IPS DF 4.7 (cell line): ENCODE measurements around the gene JAG2.
"Not testable (repeated sequence)": the region's sequence is repeated elsewhere in the genome, so short reads cannot be mapped to it uniquely, and the experiment has no call there.

ENCODE experiments used
- DNase-seq: peaks from one replicate; pipeline ENCODE4 v3.0.0-alpha.2; 2013; ENCODE audit warnings: low spot score; ENCODE audit errors: extremely low read depth

JAG2 gene

DNA sequence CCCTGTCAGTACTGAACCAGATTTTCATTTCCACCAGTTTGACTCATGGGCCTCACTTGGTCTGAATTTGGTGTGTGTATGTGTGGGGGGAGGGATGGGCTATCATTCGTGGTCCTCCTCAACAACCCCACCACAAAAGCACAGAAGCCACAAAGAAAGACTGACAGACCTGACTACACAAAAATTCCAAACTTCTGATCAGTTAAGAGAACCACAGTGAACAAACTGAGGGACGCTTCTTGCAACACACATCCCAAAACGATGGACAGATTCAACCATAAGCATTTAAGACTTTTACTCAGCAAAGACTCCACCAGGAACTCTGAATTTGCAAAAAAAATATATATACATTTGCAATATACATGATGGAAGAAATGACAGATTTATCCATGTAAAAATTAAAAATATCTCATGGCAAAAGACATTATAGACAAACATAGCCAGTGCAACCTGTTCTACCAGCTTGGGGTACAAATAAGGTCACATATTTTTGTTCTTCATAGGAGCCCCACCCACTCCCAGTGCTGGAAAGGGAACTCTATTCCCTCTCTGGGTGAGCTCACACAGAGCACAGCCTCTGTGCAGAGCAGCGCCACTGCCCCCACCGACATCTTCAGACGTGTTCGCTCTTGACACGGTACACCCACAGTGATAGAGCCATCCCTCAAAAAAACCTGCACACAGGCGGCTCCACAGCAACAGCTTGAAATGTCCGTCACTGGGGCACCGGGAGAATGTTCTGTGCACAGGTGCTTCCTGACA, 49.7 kb downstream of the JAG2 start:
- DNase-seq, result no peak

DNA sequence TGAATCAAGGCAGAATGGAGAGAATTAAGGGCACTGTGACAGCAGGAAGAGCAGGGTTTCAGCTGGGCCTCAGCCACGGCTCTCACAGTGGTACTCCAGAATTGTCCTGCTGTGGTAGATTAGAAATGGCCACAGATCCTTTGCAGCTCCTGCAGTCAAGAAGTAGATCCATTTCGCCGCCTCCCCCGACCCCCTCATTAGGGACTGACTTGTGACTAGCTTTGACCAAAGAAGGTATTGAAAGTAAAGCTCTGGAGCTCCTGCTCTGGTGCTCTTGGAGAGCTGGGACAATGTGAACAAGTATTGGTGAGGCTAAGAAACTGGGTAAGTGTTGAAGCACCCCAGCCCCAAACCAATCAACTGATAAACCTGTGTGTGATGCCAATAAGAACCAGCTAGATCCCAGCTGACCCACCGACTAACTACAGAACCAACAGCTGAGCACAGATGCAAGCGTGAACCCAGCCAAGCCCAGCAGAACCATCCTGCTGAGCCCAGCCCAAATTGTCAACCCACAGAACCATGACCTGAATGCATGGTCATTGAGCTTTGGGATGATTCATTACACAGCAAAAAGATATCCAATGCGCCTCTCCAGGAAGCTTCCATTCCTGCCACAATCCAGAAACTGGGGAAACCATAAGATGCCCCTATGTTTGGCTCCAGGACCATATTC, 50.7 kb downstream of the JAG2 start:
- no peak for DNase-seq

DNA sequence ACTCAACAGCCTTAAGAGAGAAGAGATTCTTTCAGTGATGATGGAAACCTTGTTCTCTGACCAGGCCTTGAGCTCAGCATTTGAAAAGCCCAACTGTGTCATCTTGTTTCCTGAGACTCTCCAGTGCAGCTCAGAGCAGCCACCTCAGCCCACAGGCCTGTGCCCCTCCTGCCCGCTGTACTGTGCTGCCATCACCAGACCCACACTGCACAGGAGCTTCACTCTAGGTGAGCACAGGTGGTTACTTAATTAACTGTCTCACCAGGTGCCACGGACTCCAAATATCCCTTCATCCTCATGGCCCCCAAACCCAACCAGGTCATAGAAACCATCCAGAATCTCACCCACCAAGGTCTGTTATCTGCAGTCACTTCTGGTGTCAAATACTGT, 51.3 kb downstream of the JAG2 start:
- DNase-seq, result no peak

GRCh38 chr14:105116451-105117256, 51.9 kb downstream of the JAG2 start:
- no peak for DNase-seq

DNA sequence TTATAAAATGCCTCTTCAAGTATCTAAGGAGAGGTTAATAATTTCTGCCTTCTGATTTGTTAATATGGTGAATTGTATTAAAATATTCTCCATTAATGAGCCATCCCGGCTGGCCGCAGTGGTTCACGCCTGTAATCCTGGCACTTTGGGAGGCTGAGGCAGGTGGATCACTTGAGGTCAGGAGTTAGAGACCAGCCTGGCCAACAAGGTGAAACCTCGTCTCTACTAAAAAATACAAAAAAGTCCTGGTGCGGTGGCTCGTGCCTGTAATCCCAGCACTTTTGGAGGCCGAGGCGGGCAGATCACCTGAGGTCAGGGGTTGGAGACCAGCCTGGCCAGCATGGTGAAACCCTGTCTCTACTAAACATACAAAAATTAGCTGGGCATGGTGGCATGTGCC, 59.3 kb downstream of the JAG2 start:
- not testable (repeated sequence) for DNase-seq

DNA sequence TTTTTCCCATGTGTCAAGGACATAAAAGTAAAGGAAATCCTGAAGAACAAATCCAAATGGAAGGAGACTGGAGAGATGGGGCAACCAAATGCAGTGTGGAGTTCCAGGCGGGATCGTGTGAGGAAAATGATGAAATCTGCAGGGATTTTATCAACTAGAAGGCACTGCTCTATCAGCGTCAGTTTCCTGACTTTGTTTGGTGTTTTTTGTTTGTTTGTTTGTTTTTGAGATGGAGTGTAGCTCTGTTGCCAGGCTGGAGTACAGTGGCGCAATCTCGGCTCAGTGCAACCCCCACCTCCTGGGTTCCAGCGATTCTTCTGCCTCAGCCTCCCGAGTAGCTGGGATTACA, 60.1 kb downstream of the JAG2 start:
- no peak for DNase-seq

DNA sequence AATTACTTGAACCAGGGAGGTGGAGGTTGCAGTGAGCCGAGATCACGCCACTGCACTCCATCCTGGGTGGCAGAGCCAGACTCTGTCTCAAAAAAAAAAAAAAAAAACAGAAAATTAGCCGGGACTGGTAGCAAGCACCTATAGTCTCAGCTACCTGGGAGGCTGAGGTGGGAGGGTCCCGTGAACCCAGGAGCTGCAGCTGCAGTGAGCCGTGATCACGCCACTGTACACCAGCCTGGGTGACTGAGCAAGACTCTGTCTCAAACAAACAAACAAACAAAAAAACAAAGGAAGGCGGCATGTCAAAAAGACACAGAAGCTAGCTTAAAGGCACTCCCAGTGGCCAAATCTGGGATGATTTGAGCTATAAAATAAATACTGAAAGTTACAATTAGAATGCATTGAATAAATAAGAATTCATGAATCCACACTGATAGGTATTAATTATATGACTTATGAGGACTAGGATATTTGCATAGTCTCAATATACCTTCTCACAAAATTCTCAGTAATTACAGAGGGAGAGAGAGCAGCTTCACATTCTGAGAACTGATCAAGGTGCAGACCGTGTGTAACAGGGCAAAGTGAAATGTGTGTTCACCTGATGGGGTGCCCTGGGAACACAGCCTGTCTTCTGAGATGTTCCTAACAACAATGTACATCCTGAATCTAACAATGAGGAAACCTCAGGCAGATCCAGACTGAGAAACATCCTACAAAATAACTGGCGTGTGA, 60.6 kb downstream of the JAG2 start:
- DNase-seq, result no peak

GRCh38 chr14:105107351-105107750, 61.2 kb downstream of the JAG2 start:
- no peak for DNase-seq

- no peak for DNase-seq
These were observed 63.4 kb downstream of the JAG2 start for GRCh38 chr14:105105158-105105557.

- DNase-seq, result no peak
These were observed 65.7 kb downstream of the JAG2 start for GRCh38 chr14:105102893-105103292.

DNA sequence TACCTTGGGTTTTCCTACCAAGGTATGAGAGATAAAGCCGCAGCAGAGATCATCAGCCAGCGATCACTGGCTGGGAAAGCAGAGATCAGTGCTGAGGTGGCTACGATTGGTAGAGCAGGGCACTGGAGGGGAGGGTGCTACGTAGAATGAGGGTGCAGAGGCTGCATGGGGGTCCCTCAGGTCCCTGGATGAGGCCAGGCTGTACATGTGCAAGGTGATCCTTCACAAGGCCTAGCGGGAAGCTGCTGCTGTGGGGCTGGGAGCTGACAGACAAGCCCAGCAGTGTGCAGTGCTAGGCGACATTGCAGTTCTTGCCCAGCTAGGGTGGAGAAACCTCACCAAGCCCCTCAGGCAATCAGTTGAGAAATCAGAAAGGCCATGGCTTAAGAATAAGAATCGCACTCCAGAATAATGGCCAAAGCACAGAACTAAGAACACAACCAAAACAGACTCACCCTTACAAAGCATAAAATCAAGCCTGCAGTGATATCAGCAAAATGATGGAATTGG, 66.2 kb downstream of the JAG2 start:
- no peak for DNase-seq

- DNase-seq, result no peak
These were observed 67.7 kb downstream of the JAG2 start for GRCh38 chr14:105100910-105101309.

- DNase-seq, result no peak
These were observed 68.8 kb downstream of the JAG2 start for GRCh38 chr14:105099778-105100177.

- DNase-seq, result no peak
These were observed 70.3 kb downstream of the JAG2 start for GRCh38 chr14:105098316-105098715.

- no peak for DNase-seq
These were observed 70.8 kb downstream of the JAG2 start for GRCh38 chr14:105097794-105098127.

DNA sequence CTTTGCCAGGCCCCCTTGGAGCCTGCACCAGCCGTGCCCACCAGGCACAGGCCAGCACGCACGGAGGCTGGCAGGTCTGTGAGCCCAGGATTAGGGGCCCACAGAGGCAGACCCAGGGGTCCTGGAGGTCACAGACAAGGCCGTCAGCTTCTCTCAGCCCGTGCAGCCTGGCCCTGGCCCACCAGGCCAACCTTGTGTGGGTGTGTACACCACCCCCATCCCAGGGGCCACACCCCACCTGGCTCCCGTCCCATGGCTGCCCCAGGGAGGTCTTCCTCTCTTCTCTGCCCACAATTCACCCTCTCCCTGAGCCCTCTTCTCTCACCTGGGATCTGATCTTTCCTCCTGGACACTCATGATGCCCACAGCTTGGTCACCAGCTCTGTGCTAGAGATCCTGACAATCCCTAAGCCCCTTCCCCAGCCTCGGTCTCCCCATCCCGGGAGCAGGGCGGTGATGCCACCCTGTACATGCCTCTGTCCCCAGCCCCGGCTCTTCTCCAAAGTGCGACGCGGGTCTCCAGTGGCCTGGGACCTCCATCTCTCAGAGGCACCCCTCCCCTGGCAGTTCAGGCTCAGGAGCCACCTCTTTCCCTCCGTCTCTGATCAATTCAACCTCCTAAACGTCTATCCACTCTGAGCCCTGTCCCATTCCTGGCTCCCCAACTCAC, 72.2 kb downstream of the JAG2 start:
- DNase-seq, result no peak

GRCh38 chr14:105095236-105095805, 73.3 kb downstream of the JAG2 start:
- no peak for DNase-seq

GRCh38 chr14:105094193-105094907, 74.2 kb downstream of the JAG2 start:
- no peak for DNase-seq

DNA sequence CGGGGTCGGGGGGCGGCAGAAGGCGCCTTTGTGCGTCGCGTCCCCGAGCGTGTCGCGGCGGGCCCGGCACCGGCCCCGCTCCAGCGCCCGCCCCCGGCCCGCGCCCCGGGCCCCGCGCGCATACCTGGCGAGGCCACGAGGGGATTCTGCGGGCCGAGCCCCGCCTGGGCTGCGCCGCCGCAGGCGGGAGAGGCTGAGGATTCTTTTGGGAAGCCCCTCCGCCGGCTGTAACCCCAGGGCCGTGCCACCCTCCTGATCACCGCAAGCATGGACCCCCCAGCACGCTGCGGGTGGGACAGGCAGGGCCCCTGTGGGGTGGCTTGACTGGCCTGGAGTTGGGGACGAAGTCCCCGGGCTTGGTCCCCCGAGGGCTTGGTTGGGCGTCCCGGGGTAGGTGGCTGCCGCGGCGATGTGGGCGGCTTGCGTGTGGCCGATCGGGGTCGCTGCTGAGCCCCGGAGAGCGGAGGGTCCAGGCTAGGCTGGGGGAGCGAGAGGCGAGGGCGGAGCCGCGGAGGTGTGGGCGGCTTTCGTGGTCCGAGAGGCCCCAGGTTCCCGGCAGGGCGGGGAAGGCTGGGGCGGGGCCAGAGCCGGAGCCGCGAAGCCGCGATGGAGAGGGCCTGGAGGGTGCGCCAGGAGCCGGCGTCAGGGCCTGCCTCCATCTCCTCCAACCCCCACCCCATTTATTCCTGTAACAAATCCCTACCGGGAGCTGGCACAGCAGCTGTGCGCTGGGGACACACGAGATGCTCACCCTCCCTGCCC, 75.0 kb downstream of the JAG2 start:
- peak; percentile 36 for DNase-seq
